ENCODE measurements around the gene ENOX1.

Gene ENOX1

GRCh38 chr13:43362556-43362955 is 424.2 kb downstream of the ENOX1 start:
- DNase-seq (ENCODE audit: extremely low spot score), result no peak
- ChIA-PET POLR2A (no interaction called here), CTCF (no interaction called here)
- no peak for TF ChIP-seq ARNT (IDR thresholded peaks at IDR 0.05)
- TF ChIP-seq SUZ12 (IDR thresholded peaks at IDR 0.05), result no peak
- no peak for TF ChIP-seq FOXA1 (IDR thresholded peaks at IDR 0.05)
- TF ChIP-seq NFRKB (IDR thresholded peaks at IDR 0.05), result no peak
- no peak for TF ChIP-seq BHLHE40 (IDR thresholded peaks at IDR 0.05; ENCODE audit: borderline replicate concordance)
- TF ChIP-seq ELF4 (IDR thresholded peaks at IDR 0.05), result no peak
- no peak for TF ChIP-seq FOXM1 (IDR thresholded peaks at IDR 0.05; ENCODE audit: borderline replicate concordance)
- TF ChIP-seq FOXK2 (IDR thresholded peaks at IDR 0.05), result no peak
- TF ChIP-seq ZNF384 (IDR thresholded peaks at IDR 0.05), result no peak

- DNase-seq (ENCODE audit: extremely low spot score), result no peak
- CTCF ChIA-PET, result no interaction called here
- POLR2A ChIA-PET, result no interaction called here
- TF ChIP-seq PKNOX1 (IDR thresholded peaks at IDR 0.05), result no peak
Measured at GRCh38 chr13:43360892-43361610, 425.7 kb downstream of the ENOX1 start.

- no peak for DNase-seq (ENCODE audit: extremely low spot score)
- POLR2A ChIA-PET, result no interaction called here
- CTCF ChIA-PET, result no interaction called here
- no peak for TF ChIP-seq ARNT (IDR thresholded peaks at IDR 0.05)
- no peak for TF ChIP-seq SP1 (IDR thresholded peaks at IDR 0.05)
- TF ChIP-seq FOXM1 (IDR thresholded peaks at IDR 0.05; ENCODE audit: borderline replicate concordance), result no peak
- no peak for TF ChIP-seq FOXA1 (IDR thresholded peaks at IDR 0.05)
Measured at GRCh38 chr13:43360171-43360570, 426.6 kb downstream of the ENOX1 start.

GRCh38 chr13:43359536-43359935 is 427.2 kb downstream of the ENOX1 start:
- POLR2A ChIA-PET, result no interaction called here
- no peak for DNase-seq (ENCODE audit: extremely low spot score)
- CTCF ChIA-PET, result no interaction called here
- TF ChIP-seq SUZ12 (IDR thresholded peaks at IDR 0.05) (no peak), TARDBP (IDR thresholded peaks at IDR 0.05) (no peak), NFRKB (IDR thresholded peaks at IDR 0.05) (no peak), ZNF384 (IDR thresholded peaks at IDR 0.05) (no peak), BHLHE40 (IDR thresholded peaks at IDR 0.05; ENCODE audit: borderline replicate concordance) (no peak), LEF1 (IDR thresholded peaks at IDR 0.05; ENCODE audit: borderline replicate concordance) (no peak), ELF4 (IDR thresholded peaks at IDR 0.05) (no peak), ARNT (IDR thresholded peaks at IDR 0.05) (no peak), SP1 (IDR thresholded peaks at IDR 0.05) (no peak), L3MBTL2 (conservative IDR thresholded peaks at IDR 0.05) (no peak), FOXM1 (IDR thresholded peaks at IDR 0.05; ENCODE audit: borderline replicate concordance) (no peak), CTBP1 (IDR thresholded peaks at IDR 0.05; ENCODE audit: borderline replicate concordance) (no peak), FOXK2 (IDR thresholded peaks at IDR 0.05) (no peak), PKNOX1 (IDR thresholded peaks at IDR 0.05) (no peak), HDGF (IDR thresholded peaks at IDR 0.05; ENCODE audit: borderline replicate concordance) (no peak), FOXA1 (IDR thresholded peaks at IDR 0.05) (no peak)

GRCh38 chr13:43357564-43357963 is 429.2 kb downstream of the ENOX1 start:
- ChIA-PET POLR2A (no interaction called here), CTCF (no interaction called here)
- TF ChIP-seq SP1 (IDR thresholded peaks at IDR 0.05) (no peak), L3MBTL2 (conservative IDR thresholded peaks at IDR 0.05) (no peak), ZNF384 (IDR thresholded peaks at IDR 0.05) (no peak), LEF1 (IDR thresholded peaks at IDR 0.05; ENCODE audit: borderline replicate concordance) (no peak), CTBP1 (IDR thresholded peaks at IDR 0.05; ENCODE audit: borderline replicate concordance) (no peak), FOXK2 (IDR thresholded peaks at IDR 0.05) (no peak), PKNOX1 (IDR thresholded peaks at IDR 0.05) (no peak), NFRKB (IDR thresholded peaks at IDR 0.05) (no peak), TARDBP (IDR thresholded peaks at IDR 0.05) (no peak), HDGF (IDR thresholded peaks at IDR 0.05; ENCODE audit: borderline replicate concordance) (no peak)
- DNase-seq (ENCODE audit: extremely low spot score), result no peak

GRCh38 chr13:43356567-43356966 is 430.2 kb downstream of the ENOX1 start:
- ChIA-PET POLR2A (no interaction called here), CTCF (no interaction called here)
- DNase-seq (ENCODE audit: extremely low spot score), result no peak
- TF ChIP-seq SUZ12 (IDR thresholded peaks at IDR 0.05), result no peak
- no peak for TF ChIP-seq HDGF (IDR thresholded peaks at IDR 0.05; ENCODE audit: borderline replicate concordance)
- no peak for TF ChIP-seq BHLHE40 (IDR thresholded peaks at IDR 0.05; ENCODE audit: borderline replicate concordance)
- TF ChIP-seq TARDBP (IDR thresholded peaks at IDR 0.05), result no peak
- no peak for TF ChIP-seq L3MBTL2 (conservative IDR thresholded peaks at IDR 0.05)
- TF ChIP-seq CTBP1 (IDR thresholded peaks at IDR 0.05; ENCODE audit: borderline replicate concordance), result no peak
- TF ChIP-seq NFRKB (IDR thresholded peaks at IDR 0.05), result no peak
- TF ChIP-seq ZNF384 (IDR thresholded peaks at IDR 0.05), result no peak
- TF ChIP-seq ELF4 (IDR thresholded peaks at IDR 0.05), result no peak

GRCh38 chr13:43355774-43356173 is 431.0 kb downstream of the ENOX1 start:
- no peak for DNase-seq (ENCODE audit: extremely low spot score)
- TF ChIP-seq TARDBP (IDR thresholded peaks at IDR 0.05), result no peak
- TF ChIP-seq ARNT (IDR thresholded peaks at IDR 0.05), result no peak
- no peak for TF ChIP-seq L3MBTL2 (conservative IDR thresholded peaks at IDR 0.05)
- no peak for TF ChIP-seq PKNOX1 (IDR thresholded peaks at IDR 0.05)
- no peak for TF ChIP-seq CTBP1 (IDR thresholded peaks at IDR 0.05; ENCODE audit: borderline replicate concordance)
- no peak for TF ChIP-seq FOXA1 (IDR thresholded peaks at IDR 0.05)
- no peak for TF ChIP-seq ZNF384 (IDR thresholded peaks at IDR 0.05)
- TF ChIP-seq LEF1 (IDR thresholded peaks at IDR 0.05; ENCODE audit: borderline replicate concordance), result no peak
- no peak for TF ChIP-seq BHLHE40 (IDR thresholded peaks at IDR 0.05; ENCODE audit: borderline replicate concordance)
- TF ChIP-seq SP1 (IDR thresholded peaks at IDR 0.05), result no peak
- TF ChIP-seq SUZ12 (IDR thresholded peaks at IDR 0.05), result no peak
- TF ChIP-seq FOXM1 (IDR thresholded peaks at IDR 0.05; ENCODE audit: borderline replicate concordance), result no peak
- no peak for TF ChIP-seq HDGF (IDR thresholded peaks at IDR 0.05; ENCODE audit: borderline replicate concordance)
- TF ChIP-seq ELF4 (IDR thresholded peaks at IDR 0.05), result no peak
- ChIA-PET CTCF (no interaction called here), POLR2A (no interaction called here)
